GM21576 (cell line): ENCODE measurements around the gene WASHC1.
"Not testable (repeated sequence)": the region's sequence is repeated elsewhere in the genome, so short reads cannot be mapped to it uniquely, and the experiment has no call there.

Experiments used
- ATAC-seq: cut with Tn5 transposase; IDR thresholded peaks from one replicate; pipeline ENCODE4 v1.9.1; 2021; ENCODE audit warnings: mild to moderate bottlenecking, moderate library complexity; ENCODE audit not compliant: unreplicated experiment

The WASHC1 gene

DNA sequence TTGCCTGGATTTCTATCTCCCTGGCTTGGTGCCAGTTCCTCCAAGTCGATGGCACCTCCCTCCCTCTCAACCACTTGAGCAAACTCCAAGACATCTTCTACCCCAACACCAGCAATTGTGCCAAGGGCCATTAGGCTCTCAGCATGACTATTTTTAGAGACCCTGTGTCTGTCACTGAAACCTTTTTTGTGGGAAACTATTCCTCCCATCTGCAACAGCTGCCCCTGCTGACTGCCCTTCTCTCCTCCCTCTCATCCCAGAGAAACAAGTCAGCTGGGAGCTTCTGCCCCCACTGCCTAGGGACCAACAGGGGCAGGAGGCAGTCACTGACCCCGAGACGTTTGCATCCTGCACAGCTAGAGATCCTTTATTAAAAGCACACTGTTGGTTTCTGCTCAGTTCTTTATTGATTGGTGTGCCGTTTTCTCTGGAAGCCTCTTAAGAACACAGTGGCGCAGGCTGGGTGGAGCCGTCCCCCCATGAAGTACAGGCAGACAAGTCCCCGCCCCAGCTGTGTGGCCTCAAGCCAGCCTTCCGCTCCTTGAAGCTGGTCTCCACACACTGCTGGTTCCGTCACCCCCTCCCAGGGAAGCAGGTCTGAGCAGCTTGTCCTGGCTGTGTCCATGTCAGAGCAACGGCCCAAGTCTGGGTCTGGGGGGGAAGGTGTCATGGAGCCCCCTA, 15.0 kb downstream of the WASHC1 start:
- ATAC-seq = not testable (repeated sequence)

DNA sequence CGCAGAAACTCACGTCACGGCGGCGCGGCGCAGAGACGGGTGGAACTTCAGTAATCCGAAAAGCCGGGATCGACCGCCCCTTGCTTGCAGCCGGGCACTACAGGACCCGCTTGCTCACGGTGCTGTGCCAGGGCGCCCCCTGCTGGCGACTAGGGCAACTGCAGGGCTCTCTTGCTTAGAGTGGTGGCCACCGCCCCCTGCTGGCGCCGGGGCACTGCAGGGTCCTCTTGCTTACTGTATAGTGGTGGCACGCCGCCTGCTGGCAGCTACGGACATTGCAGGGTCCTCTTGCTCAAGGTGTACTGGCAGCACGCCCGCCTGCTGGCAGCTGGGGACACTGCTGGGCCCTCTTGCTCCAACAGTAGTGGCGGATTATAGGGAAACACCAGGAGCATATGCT, 18.1 kb downstream of the WASHC1 start:
- ATAC-seq = not testable (repeated sequence)

DNA sequence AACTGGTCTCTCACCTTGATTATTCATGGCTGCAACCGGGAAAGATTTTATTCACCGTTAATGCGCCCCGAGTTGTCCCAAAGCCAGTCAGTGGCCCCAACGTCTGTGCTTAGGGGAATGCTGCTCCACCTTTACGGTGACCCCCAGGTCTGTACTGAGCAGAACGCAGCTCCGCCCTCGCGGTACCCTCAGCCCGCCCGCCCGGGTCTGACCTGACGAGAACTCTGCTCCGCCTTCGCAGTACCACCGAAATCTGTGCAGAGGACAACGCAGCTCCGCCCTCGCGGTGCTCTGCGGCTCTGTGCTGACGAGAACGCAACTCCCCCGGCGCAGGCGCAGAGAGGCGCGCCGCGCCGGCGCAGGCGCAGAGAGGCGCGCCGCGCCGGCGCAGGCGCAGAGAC, 18.6 kb downstream of the WASHC1 start:
- ATAC-seq = not testable (repeated sequence)

DNA sequence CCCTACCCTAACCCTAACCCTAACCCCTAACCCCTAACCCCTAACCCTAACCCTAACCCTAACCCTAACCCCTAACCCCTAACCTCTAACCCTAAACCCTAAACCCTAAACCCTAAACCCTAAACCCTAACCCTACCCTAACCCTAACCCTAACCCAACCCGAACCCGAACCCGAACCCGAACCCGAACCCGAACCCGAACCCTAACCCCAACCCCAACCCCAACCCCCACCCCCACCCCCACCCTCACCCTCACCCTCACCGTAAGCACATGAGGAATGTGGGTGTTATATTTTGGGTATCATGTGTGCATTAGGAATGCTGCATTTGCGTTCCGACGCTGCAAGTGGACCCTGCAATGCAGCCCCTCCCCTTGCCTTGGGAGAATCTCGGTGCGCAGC, 19.0 kb downstream of the WASHC1 start:
- ATAC-seq = not testable (repeated sequence)
